Osteoblast (primary cell): ENCODE data around the gene PSD4. TPM values are rescaled to one million over a fixed set of nuclear protein-coding genes. Genes with fewer than 3 reads are reported as not detected.

ENCODE experiments used
- DNase-seq: peaks from one replicate; pipeline ENCODE4 v3.0.0; 2011; ENCODE audit warnings: low spot score, mixed read lengths; ENCODE audit not compliant: insufficient read length; ENCODE audit errors: missing footprints
- H2AFZ ChIP-seq: 2 replicates; pipeline ENCODE4 v1.6.0; 2011; ENCODE audit warnings: mild to moderate bottlenecking, low read length
- H3K27ac ChIP-seq: 2 replicates; pipeline ENCODE4 v1.5.1; 2011; ENCODE audit warnings: mild to moderate bottlenecking, low read depth, low read length, moderate library complexity
- H3K27me3 ChIP-seq: 2 replicates; pipeline ENCODE4 v1.6.0; 2012; ENCODE audit warnings: mild to moderate bottlenecking, control low read depth, inconsistent platforms, low read length, moderate library complexity; ENCODE audit not compliant: insufficient read depth
- H3K36me3 ChIP-seq: 2 replicates; pipeline ENCODE4 v1.5.1; 2011; ENCODE audit warnings: mild to moderate bottlenecking, low read length, control low read depth, moderate library complexity; ENCODE audit not compliant: insufficient read depth
- H3K4me1 ChIP-seq: 2 replicates; pipeline ENCODE4 v1.5.1; 2011; ENCODE audit warnings: mild to moderate bottlenecking, low read length, control low read depth, moderate library complexity; ENCODE audit not compliant: insufficient read depth
- H3K4me2 ChIP-seq: 2 replicates; pipeline ENCODE4 v1.6.0; 2011; ENCODE audit warnings: mild to moderate bottlenecking, low read length; ENCODE audit not compliant: insufficient read depth
- H3K4me3 ChIP-seq: fragments of 200-600 bp; sonication (generic); 3 replicates; pipeline ENCODE4 v1.5.1; 2012; ENCODE audit warnings: mild to moderate bottlenecking, low read length, inconsistent platforms; ENCODE audit not compliant: insufficient read depth
- H3K79me2 ChIP-seq: 2 replicates; pipeline ENCODE4 v1.6.0; 2012; ENCODE audit warnings: mild to moderate bottlenecking, low read length, control low read depth, inconsistent platforms; ENCODE audit not compliant: insufficient read depth
- H3K9me3 ChIP-seq: 2 replicates; pipeline ENCODE4 v1.5.1; 2011; ENCODE audit warnings: low read depth, low read length, control low read depth
- H4K20me1 ChIP-seq: 2 replicates; pipeline ENCODE4 v1.6.0; 2012; ENCODE audit warnings: mild to moderate bottlenecking, low read length, control low read depth; ENCODE audit not compliant: insufficient read depth
- total RNA-seq: library from RNA; depleted of rRNA; stranded (reverse); fragments of >200 nt; gene quantifications from 2 replicates; pipeline ENCODE4 v1.2.3, GENCODE V29; 2012
- TF ChIP-seq, protein P1 (sequence below): IDR thresholded peaks from 2 replicates; pipeline ENCODE4 v1.5.1; 2011; ENCODE audit warnings: mild to moderate bottlenecking, low read depth, low read length, moderate library complexity; ENCODE audit errors: extremely low read depth

Gene PSD4
- total RNA-seq, 1 donor = 1.8 TPM

GRCh38 chr2:113206251-113206650 is 32.5 kb downstream of the PSD4 start:
- TF ChIP-seq, protein P1, sequence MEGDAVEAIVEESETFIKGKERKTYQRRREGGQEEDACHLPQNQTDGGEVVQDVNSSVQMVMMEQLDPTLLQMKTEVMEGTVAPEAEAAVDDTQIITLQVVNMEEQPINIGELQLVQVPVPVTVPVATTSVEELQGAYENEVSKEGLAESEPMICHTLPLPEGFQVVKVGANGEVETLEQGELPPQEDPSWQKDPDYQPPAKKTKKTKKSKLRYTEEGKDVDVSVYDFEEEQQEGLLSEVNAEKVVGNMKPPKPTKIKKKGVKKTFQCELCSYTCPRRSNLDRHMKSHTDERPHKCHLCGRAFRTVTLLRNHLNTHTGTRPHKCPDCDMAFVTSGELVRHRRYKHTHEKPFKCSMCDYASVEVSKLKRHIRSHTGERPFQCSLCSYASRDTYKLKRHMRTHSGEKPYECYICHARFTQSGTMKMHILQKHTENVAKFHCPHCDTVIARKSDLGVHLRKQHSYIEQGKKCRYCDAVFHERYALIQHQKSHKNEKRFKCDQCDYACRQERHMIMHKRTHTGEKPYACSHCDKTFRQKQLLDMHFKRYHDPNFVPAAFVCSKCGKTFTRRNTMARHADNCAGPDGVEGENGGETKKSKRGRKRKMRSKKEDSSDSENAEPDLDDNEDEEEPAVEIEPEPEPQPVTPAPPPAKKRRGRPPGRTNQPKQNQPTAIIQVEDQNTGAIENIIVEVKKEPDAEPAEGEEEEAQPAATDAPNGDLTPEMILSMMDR = no peak
- Histone ChIP-seq H3K79me2 (no peaks in the 10 kb centered on the region), H3K27me3 (no peaks in the 10 kb centered on the region), H2AFZ (no peak overlapping the region), H3K9me3 (no peaks in the 10 kb centered on the region), H3K36me3 (no peaks in the 10 kb centered on the region), H4K20me1 (no peaks in the 10 kb centered on the region), H3K4me1 (peaks cover 12% of the 10 kb centered on the region), H3K27ac (no peak overlapping the region), H3K4me3 (no peak overlapping the region), H3K4me2 (no peak overlapping the region)
- peak; percentile 34 for DNase-seq

DNA sequence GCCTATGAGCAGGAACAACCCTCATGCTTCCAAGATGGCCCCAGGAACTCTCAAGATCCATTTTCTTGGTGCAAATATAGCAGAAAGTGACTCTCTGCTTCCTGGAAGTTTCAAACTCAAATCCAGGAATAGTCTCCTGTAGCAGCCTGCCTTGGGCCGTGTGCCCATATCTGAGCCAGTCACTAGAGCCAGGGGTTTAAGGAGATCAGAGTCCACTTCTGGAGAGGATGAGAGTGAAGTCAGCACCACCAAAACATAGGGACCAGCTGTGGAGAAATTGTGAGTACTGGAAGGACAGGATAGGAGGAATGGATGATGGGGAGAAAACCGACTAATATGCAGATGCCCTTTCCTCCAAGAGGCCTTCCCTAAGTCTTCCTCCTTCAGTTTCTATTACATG is 33.2 kb downstream of the PSD4 start:
- Histone ChIP-seq H3K36me3 (no peaks in the 10 kb centered on the region), H3K4me1 (peaks cover 18% of the 10 kb centered on the region), H4K20me1 (no peaks in the 10 kb centered on the region), H3K27ac (no peak overlapping the region), H3K4me2 (no peak overlapping the region), H3K9me3 (no peaks in the 10 kb centered on the region), H3K79me2 (no peaks in the 10 kb centered on the region), H3K27me3 (no peaks in the 10 kb centered on the region), H3K4me3 (no peak overlapping the region), H2AFZ (no peak overlapping the region)
- peak; percentile 59 for DNase-seq
- TF ChIP-seq, protein P1 = no peak

DNA sequence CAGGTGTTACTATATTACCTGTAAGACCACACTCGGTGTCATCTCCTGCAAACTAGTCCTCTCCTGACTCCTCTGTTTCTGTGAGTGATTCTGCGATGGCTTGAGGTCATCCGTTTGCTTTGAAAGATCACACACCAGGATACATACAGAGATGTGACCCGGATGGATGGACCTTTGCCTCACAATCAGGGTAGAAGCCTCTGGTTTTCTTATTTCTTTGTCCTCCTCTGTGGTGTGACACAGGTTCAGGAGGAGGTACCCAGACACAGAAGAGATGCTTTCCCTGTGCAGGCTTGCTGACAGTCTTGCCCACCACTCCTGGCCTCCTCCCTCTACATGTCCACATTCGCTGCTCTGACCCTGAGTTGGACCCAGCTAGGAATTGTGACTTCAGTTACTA is 34.6 kb downstream of the PSD4 start:
- H3K36me3 ChIP-seq = no peaks in the 10 kb centered on the region
- TF ChIP-seq, protein P1 = no peak
- peak; percentile 77 for DNase-seq
- H2AFZ ChIP-seq = no peak overlapping the region
- no peak overlapping the region for H3K4me2 ChIP-seq
- no peak overlapping the region for H3K4me3 ChIP-seq
- H3K4me1 ChIP-seq = peaks cover 11% of the 10 kb centered on the region
- H3K9me3 ChIP-seq = no peaks in the 10 kb centered on the region
- no peak overlapping the region for H3K27ac ChIP-seq
- H3K79me2 ChIP-seq = no peaks in the 10 kb centered on the region
- H3K27me3 ChIP-seq = no peaks in the 10 kb centered on the region
- H4K20me1 ChIP-seq = no peaks in the 10 kb centered on the region

DNA sequence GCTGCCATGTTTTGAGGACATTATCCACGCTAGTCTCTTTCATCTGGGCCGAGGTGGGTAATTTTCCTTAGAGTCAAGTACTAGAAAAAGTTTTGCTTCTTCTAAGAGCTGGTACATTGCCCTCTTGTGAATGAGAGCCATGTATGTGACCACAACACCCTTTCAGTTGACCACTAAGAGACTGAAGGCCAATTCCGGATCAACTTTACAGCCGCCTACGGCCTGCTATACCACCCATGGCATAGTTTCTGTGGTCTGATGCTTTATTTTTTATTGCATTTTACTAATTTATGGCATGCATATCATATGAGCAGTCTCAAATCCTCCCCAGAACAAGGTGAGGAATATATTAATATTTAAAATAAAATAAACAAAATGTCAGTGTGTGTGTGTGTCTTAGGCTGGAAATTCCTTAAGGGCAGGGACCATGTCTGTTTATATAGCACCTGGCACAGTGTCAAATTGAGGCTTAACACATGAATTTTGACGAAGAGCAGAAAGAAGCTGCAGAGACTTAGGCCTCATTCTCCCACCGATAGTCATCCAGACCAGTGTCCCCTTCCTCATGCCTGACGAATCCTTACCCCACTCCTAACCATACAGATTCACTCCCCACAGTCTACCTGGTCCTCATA is 35.4 kb downstream of the PSD4 start:
- DNase-seq = peak; percentile 71
- H3K27me3 ChIP-seq = no peaks in the 10 kb centered on the region
- no peaks in the 10 kb centered on the region for H3K79me2 ChIP-seq
- TF ChIP-seq, protein P1 = no peak
- H3K9me3 ChIP-seq = no peaks in the 10 kb centered on the region
- H4K20me1 ChIP-seq = no peaks in the 10 kb centered on the region
- H3K4me2 ChIP-seq = no peak overlapping the region
- peaks cover 11% of the 10 kb centered on the region for H3K4me1 ChIP-seq
- no peak overlapping the region for H3K4me3 ChIP-seq
- H2AFZ ChIP-seq = no peak overlapping the region
- no peaks in the 10 kb centered on the region for H3K36me3 ChIP-seq
- H3K27ac ChIP-seq = no peak overlapping the region
